ENCODE measurements around the gene GFER. TPM values are rescaled to one million over a fixed set of nuclear protein-coding genes. Genes with fewer than 3 reads are reported as not detected.
"Not testable (repeated sequence)": the region's sequence is repeated elsewhere in the genome, so short reads cannot be mapped to it uniquely, and the experiment has no call there.

GFER gene
- polyA plus RNA-seq, 1 of the 3 experiments (the other 2 are of a cell fraction), result 20.4 TPM

DNA sequence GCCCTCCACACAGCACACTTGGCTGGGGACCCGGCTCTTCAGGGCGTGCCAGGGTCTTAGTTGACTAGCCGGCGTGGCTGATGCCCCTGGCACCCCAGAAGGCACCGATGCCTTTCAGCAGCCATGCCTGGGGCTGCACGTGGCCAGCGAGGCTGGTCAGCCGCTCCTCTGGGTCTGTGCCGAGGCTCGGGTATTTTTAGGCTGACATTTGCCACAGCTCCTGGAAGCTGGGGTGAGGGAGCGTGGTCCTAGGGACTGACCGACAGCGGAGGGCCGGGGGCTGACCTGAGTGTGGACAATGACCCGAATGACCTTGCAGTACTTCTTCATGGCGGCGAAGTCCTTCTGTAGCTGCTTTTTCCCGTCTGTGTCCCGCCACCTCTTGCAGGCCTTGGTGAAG lies 33.4 kb upstream of the GFER start (continued):
- TF ChIP-seq, protein P1, sequence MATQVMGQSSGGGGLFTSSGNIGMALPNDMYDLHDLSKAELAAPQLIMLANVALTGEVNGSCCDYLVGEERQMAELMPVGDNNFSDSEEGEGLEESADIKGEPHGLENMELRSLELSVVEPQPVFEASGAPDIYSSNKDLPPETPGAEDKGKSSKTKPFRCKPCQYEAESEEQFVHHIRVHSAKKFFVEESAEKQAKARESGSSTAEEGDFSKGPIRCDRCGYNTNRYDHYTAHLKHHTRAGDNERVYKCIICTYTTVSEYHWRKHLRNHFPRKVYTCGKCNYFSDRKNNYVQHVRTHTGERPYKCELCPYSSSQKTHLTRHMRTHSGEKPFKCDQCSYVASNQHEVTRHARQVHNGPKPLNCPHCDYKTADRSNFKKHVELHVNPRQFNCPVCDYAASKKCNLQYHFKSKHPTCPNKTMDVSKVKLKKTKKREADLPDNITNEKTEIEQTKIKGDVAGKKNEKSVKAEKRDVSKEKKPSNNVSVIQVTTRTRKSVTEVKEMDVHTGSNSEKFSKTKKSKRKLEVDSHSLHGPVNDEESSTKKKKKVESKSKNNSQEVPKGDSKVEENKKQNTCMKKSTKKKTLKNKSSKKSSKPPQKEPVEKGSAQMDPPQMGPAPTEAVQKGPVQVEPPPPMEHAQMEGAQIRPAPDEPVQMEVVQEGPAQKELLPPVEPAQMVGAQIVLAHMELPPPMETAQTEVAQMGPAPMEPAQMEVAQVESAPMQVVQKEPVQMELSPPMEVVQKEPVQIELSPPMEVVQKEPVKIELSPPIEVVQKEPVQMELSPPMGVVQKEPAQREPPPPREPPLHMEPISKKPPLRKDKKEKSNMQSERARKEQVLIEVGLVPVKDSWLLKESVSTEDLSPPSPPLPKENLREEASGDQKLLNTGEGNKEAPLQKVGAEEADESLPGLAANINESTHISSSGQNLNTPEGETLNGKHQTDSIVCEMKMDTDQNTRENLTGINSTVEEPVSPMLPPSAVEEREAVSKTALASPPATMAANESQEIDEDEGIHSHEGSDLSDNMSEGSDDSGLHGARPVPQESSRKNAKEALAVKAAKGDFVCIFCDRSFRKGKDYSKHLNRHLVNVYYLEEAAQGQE (IDR thresholded peaks at IDR 0.05; ENCODE audit: low read depth, low read length), result no peak
- TF ChIP-seq GABPA (IDR thresholded peaks at IDR 0.05; ENCODE audit: low read depth), result no peak
- TF ChIP-seq ELF1 (IDR thresholded peaks at IDR 0.05), result no peak
- no peak for TF ChIP-seq EP300 (IDR thresholded peaks at IDR 0.05; ENCODE audit: borderline replicate concordance in 1 of 2, low read depth in 1 of 2, low read length in 1 of 2)
- no peak for TF ChIP-seq FOXJ3 (CRISPR knock-in tag; IDR thresholded peaks at IDR 0.05)
- TF ChIP-seq GATA2 (CRISPR knock-in tag; IDR thresholded peaks at IDR 0.05), result no peak
- no peak for TF ChIP-seq CHD2 (IDR thresholded peaks at IDR 0.05; ENCODE audit: low read length, partially characterized antibody)
- TF ChIP-seq TAF1 (IDR thresholded peaks at IDR 0.05; ENCODE audit: borderline replicate concordance, low read depth, low read length), result no peak
- TF ChIP-seq RCOR1 (IDR thresholded peaks at IDR 0.05; ENCODE audit: low read length), result no peak

DNA sequence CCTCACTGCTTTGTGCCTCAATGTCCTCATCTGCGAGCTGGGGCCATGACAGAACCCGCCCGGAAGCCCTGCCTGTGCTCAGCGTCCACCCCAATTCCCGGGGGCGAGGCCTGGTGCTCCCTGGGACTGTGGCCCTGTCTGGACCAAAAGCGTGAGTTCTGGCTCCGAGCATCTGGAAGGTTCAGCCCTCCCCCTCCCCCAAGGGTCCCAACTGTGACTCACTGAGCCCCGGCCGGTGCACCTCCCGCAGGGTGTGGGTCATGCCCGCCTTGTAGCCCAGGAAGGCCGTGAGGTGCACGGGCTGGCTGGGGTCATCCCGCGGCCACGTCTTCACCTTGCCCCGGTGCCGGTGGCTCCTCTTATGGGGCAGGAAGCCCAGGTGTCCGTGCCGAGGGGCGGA lies 30.3 kb upstream of the GFER start:
- no peaks in the 10 kb centered on the region for H3K9me2 ChIP-seq
- no peaks in the 10 kb centered on the region for H3K27me3 ChIP-seq (ENCODE audit: insufficient read depth)
- no peak overlapping the region for H2AFZ ChIP-seq (ENCODE audit: low read depth)
- H3K36me3 ChIP-seq (replicated peaks in 1 of 2; ENCODE audit: control insufficient read depth in 1 of 2, insufficient read depth in 2 of 2, low read length in 1 of 2), result no peaks in the 10 kb centered on the region
- no peak for DNase-seq
- ChIA-PET CTCF (interaction anchor here (0.7 to 1.5 kb wide), 3 partner anchors 10 to 85 kb away, joined by 3 read pairs; no protein-coding TSS in a partner anchor), POLR2A (interaction anchor here (1.2 kb wide), 1 partner anchor 12 kb away, joined by 5 read pairs; no protein-coding TSS in a partner anchor)
- H4K20me1 ChIP-seq (ENCODE audit: insufficient read depth), result no peaks in the 10 kb centered on the region
- peaks cover 0 to 11% of the 10 kb centered on the region in 2 experiments; a peak in 1 of 4 replicates for H3K4me1 ChIP-seq (ENCODE audit: control insufficient read depth in 1 of 2, insufficient read depth in 2 of 2, low read depth in 1 of 2, low read length in 1 of 2)
- no peaks in the 10 kb centered on the region for H3K9me3 ChIP-seq
- no peak overlapping the region for H3K4me3 ChIP-seq (ENCODE audit: low read depth in 2 of 2, low read length in 1 of 2)
- whole genome bisulfite sequencing (ENCODE audit: low lambda C conversion rate), result 92% methylated on average over 15 of the region's 22 CpGs
- H3K9ac ChIP-seq, result no peak overlapping the region
- H3F3A ChIP-seq (replicated peaks; ENCODE audit: insufficient read depth), result no peaks in the 10 kb centered on the region
- TF ChIP-seq RCOR1 (IDR thresholded peaks at IDR 0.05; ENCODE audit: low read length), result no peak
- TF ChIP-seq GATA2 (CRISPR knock-in tag; IDR thresholded peaks at IDR 0.05), result no peak
- TF ChIP-seq FOSL2 (IDR thresholded peaks at IDR 0.05; ENCODE audit: borderline replicate concordance, low read depth), result no peak
- TF ChIP-seq RFX5 (IDR thresholded peaks at IDR 0.05; ENCODE audit: low read length), result no peak
- no peak overlapping the region for H3K4me2 ChIP-seq
- no peak overlapping the region; a peak in 1 of 4 replicates for H3K27ac ChIP-seq (ENCODE audit: low read depth in 2 of 2, low read length in 1 of 2)
- no peaks in the 10 kb centered on the region for H3K79me2 ChIP-seq (ENCODE audit: insufficient read depth)

DNA sequence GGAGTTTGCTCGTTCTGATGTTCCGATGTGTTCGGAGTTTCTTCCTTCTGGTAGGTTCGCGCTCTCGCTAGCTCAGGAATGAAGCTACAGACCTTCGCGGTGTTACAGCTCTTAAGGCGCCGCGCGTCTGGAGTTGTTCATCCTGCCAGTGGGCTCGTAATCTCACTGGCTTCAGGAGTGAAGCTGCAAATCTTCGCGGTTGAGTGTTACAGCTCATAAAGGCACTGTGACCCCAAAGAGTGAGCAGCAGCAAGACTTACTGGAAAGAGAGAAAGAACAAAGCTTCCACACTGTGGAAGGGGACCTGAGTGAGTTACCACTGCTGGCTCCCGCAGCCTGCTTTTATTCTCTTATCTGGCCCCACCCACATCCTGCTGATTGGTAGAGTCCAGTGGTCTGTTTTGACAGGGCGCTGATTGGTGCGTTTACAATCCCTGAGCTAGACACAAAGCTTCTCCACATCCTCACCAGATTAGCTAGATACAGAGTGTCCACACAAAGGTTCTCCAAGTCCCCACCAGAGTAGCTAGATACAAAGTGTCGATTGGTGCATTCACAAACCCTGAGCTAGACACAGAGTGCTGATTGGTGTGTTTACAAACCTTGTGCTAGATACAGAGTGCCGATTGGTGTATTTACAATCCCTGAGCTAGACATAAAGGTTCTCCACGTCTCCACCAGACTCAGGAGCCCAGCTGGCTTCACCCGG lies 26.4 kb upstream of the GFER start:
- H3K27me3 ChIP-seq (ENCODE audit: insufficient read depth); H3K4me2 ChIP-seq; H3K9me2 ChIP-seq; H3K9ac ChIP-seq; DNase-seq; H3K27ac ChIP-seq (ENCODE audit: low read depth in 2 of 2, low read length in 1 of 2); H3K4me3 ChIP-seq (ENCODE audit: low read depth in 2 of 2, low read length in 1 of 2); H2AFZ ChIP-seq (ENCODE audit: low read depth); H3K9me3 ChIP-seq; POLR2A ChIA-PET: not testable (repeated sequence)
- WGBS (ENCODE audit: low lambda C conversion rate), result 93% methylated on average over 19 of the region's 22 CpGs
- Histone ChIP-seq H4K20me1 (ENCODE audit: insufficient read depth) (peaks cover 20% of the 10 kb centered on the region), H3K36me3 (replicated peaks in 1 of 2; ENCODE audit: control insufficient read depth in 1 of 2, insufficient read depth in 2 of 2, low read length in 1 of 2) (peaks cover 8 to 15% of the 10 kb centered on the region in 2 experiments), H3F3A (replicated peaks; ENCODE audit: insufficient read depth) (peaks cover 21% of the 10 kb centered on the region), H3K4me1 (ENCODE audit: control insufficient read depth in 1 of 2, insufficient read depth in 2 of 2, low read depth in 1 of 2, low read length in 1 of 2) (peaks cover 0 to 36% of the 10 kb centered on the region in 2 experiments; a peak in 1 of 4 replicates), H3K79me2 (ENCODE audit: insufficient read depth) (peaks cover 30% of the 10 kb centered on the region)
- CTCF ChIA-PET, result interaction anchor here (1.3 to 2.5 kb wide), 3 partner anchors 14 to 92 kb away, joined by 3 to 8 read pairs (median 3); partner anchors contain the start of gene MSRB1

DNA sequence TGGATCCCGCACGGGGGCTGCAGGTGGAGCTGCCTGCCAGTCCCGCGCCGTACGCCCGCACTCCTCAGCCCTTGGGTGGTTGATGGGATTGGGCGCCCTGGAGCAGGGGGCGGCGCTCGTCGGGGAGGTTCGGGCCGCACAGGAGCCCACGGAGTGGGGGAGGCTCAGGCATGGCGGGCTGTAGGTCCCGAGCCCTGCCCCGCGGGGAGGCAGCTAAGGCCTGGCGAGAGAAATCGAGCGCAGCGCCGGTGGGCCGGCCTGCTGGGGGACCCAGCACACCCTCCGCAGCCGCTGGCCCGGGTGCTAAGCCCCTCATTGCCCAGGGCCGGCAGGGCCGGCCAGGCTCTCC lies 25.9 kb upstream of the GFER start:
- Histone ChIP-seq H3K4me1 (ENCODE audit: control insufficient read depth in 1 of 2, insufficient read depth in 2 of 2, low read depth in 1 of 2, low read length in 1 of 2) (peaks cover 0 to 40% of the 10 kb centered on the region in 2 experiments; a peak in 1 of 4 replicates), H3F3A (replicated peaks; ENCODE audit: insufficient read depth) (peaks cover 25% of the 10 kb centered on the region), H4K20me1 (ENCODE audit: insufficient read depth) (peaks cover 26% of the 10 kb centered on the region), H3K79me2 (ENCODE audit: insufficient read depth) (peaks cover 35% of the 10 kb centered on the region), H3K36me3 (replicated peaks in 1 of 2; ENCODE audit: control insufficient read depth in 1 of 2, insufficient read depth in 2 of 2, low read length in 1 of 2) (peaks cover 11 to 20% of the 10 kb centered on the region in 2 experiments)
- POLR2A ChIA-PET, result interaction anchor here (0.7 kb wide), 1 partner anchor 15 kb away, joined by 3 read pairs; the partner anchor contains the start of gene MSRB1
- H3K4me2 ChIP-seq; H3K27me3 ChIP-seq (ENCODE audit: insufficient read depth); H2AFZ ChIP-seq (ENCODE audit: low read depth); H3K9me2 ChIP-seq; H3K4me3 ChIP-seq (ENCODE audit: low read depth in 2 of 2, low read length in 1 of 2); H3K9ac ChIP-seq; DNase-seq; H3K27ac ChIP-seq (ENCODE audit: low read depth in 2 of 2, low read length in 1 of 2); H3K9me3 ChIP-seq: not testable (repeated sequence)
- WGBS (ENCODE audit: low lambda C conversion rate), result no CpG with 5 or more reads among the region's 30 CpGs
- CTCF ChIA-PET, result interaction anchor here (0.8 to 2.5 kb wide), 7 partner anchors 8 to 175 kb away, joined by 3 to 8 read pairs (median 4); partner anchors contain the start of genes MSRB1 and NUBP2
